Gastrocnemius medialis (tissue), 4 donors: Measurements from ENCODE around the gene MRPL45. TPM values are rescaled to one million over a fixed set of nuclear protein-coding genes. Genes with fewer than 3 reads are reported as not detected.
A peak's percentile ranks its signal among the peaks of the same experiment; 100 is the strongest.
"Not testable (repeated sequence)": the region's sequence is repeated elsewhere in the genome, so short reads cannot be mapped to it uniquely, and the experiment has no call there.

ENCODE experiments used
- ATAC-seq, 2 donors: fragments of 150-250 bp; one replicate each; pipeline ENCODE4 v1.9.1; 2016
- DNase-seq, 2 donors: peaks; one replicate each; pipeline ENCODE4 v3.0.0-alpha.2; 2019
- H3K27ac ChIP-seq, 4 donors: fragments of 200-600 bp; sonication (generic); 1 replicate in 1 of 4; 2 replicates in 3 of 4; pipeline ENCODE4 v1.5.1; 2016 to 2018; ENCODE audit warnings: mild to moderate bottlenecking in 2 of 4, moderate library complexity in 1 of 4
- H3K27me3 ChIP-seq, 3 donors: fragments of 200-600 bp; sonication (generic) in 2 of 3; 1 replicate in 1 of 3; 2 replicates in 2 of 3; pipeline versions ENCODE4 v1.5.1 to v1.6.0; 2016 to 2019; ENCODE audit warnings: mild to moderate bottlenecking in 1 of 3, moderate library complexity in 1 of 3
- H3K36me3 ChIP-seq, 2 donors: fragments of 200-600 bp; sonication (generic) in 1 of 2; one replicate each; pipeline ENCODE4 v1.5.1; 2017 to 2018
- H3K4me1 ChIP-seq, 2 donors: fragments of 200-600 bp; sonication (generic) in 1 of 2; one replicate each; pipeline ENCODE4 v1.5.1; 2016 to 2017; ENCODE audit warnings: mild to moderate bottlenecking in 2 of 2
- H3K4me3 ChIP-seq, 4 donors: fragments of 200-600 bp; sonication (generic) in 3 of 4; 1 replicate in 1 of 4; 2 replicates in 3 of 4; pipeline ENCODE4 v1.5.1; 2016 to 2019; ENCODE audit warnings: mild to moderate bottlenecking in 2 of 4
- H3K9me3 ChIP-seq, 3 donors: fragments of 200-600 bp; sonication (generic) in 2 of 3; 1 replicate in 1 of 3; 2 replicates in 2 of 3; pipeline ENCODE4 v1.5.1; 2016 to 2019
- POLR2A ChIP-seq, 2 donors: fragments of 450-650 bp; IDR thresholded peaks; one replicate each; pipeline ENCODE4 v1.6.1; 2017; ENCODE audit warnings: antibody characterized with exemption in 2 of 2, mild to moderate bottlenecking in 2 of 2, moderate library complexity in 2 of 2
- in situ Hi-C, 4 donors: fragments of 200-750 bp; cut with MboI; loops; one replicate each; pipeline versions ENCODE4 v1.15.0 to v1.8.0; 2017; ENCODE audit warnings: low sequenced_read_pairs in 4 of 4
- intact Hi-C: fragments of 100-400 bp; cut with DNase I; formaldehyde crosslinking; loops from one replicate; pipeline ENCODE4 v1.15.1; 2023; ENCODE audit warnings: low total_unique reads
- total RNA-seq, 4 donors: library from RNA; depleted of rRNA; stranded (reverse); fragments of >200 nt; gene quantifications; one replicate each; pipeline versions ENCODE4 v1.1.0 to v1.2.3, GENCODE V29; 2016

Gene MRPL45
- total RNA-seq = 10 to 100 TPM; 48.3 to 64.6 (median 51.2) TPM

DNA sequence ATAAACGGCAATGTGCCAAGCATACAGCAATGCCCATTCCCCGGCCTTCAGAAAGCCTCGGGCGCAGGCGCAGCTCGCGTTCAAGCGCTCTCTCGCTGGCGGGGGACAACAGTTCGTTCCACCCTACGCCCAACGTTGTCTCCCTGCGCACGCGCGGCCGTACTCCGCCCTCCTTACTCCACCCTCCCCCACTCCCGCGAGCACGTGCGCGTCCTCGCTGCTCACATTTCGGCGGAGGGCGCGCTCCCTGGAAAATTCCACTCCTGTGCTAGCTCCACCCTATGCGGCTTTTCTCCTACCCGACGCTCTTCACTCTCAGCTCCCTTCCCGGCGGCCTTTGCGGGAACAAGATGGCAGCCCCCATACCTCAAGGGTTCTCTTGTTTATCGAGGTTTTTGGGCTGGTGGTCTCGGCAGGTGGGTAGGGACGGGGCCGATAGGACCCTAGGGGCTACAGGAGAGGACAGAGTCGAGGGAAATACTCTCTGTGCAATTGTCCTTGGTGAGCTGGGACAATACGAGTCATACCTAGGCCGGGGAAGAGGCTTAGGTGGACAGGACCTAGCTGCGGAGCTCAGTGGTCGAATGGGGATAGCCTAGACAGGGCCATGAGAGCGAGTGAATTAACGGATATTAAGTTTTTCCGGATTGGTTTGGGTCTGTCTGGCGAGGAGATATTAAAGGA is at the start of gene MRPL45:
MRPL45 (plus strand) TSS at position 335 of the 684 bp plus-strand sequence; CDS start at position 351, 16 bp downstream.
- DNase-seq (peak; percentile 96 to 97), ATAC-seq (peak; percentile 97 to 98)
- H3K27me3 ChIP-seq, H3K9me3 ChIP-seq, in situ Hi-C loops, H3K4me1 ChIP-seq, intact Hi-C loops: not testable (repeated sequence)
- H3K36me3 ChIP-seq = peaks cover 0 to 18% of the 10 kb centered on the region in 2 donors
- peak within 1 kb of the TSS; percentile 84 to 89 (median 87) for H3K27ac ChIP-seq
- peak within 1 kb of the TSS; percentile 57 to 65 (median 62) for H3K4me3 ChIP-seq

DNA sequence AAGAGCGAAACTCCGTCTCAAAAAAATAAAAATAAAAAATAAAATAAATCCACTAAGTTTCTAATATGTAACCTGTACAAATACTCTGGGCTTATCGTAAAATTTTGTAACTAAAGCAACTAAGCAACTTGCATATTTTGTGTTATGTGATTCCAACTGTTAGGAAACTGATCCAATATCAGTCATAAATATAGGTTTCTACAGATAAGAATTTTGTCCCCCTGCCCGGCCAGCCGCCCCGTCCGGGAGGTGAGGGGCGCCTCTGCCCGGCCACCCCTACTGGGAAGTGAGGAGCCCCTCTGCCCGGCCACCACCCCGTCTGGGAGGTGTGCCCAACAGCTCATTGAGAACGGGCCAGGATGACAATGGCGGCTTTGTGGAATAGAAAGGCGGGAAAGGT is 43.8 kb upstream of the MRPL45 start:
- H3K27ac ChIP-seq, H3K36me3 ChIP-seq, DNase-seq, H3K4me3 ChIP-seq, ATAC-seq, H3K27me3 ChIP-seq, H3K9me3 ChIP-seq, intact Hi-C loops, in situ Hi-C loops: not testable (repeated sequence)
- H3K4me1 ChIP-seq = peaks cover 6 to 14% of the 10 kb centered on the region in 2 donors

DNA sequence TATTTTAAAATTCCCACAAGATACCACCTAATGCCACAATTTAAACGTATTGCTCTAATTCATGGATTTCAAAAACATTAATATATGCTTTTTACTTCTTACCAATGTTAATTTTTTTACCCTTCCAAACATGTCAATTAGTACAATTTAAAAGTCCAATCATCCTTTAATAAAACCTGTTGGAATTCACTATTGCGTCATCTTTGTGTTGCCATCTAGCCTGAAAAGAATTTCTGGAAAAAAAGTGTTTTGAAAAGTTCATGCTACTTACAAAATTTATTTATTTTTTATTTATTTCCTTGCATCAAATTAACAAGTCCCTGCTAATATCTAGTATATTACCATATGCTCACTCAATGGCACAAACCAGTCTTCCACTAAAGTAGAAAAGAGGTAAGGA is 42.6 kb upstream of the MRPL45 start:
- peak overlapping the region; percentile 38 to 86 (median 86) for H3K27ac ChIP-seq
- in situ Hi-C loops, H3K9me3 ChIP-seq, ATAC-seq, H3K27me3 ChIP-seq, H3K36me3 ChIP-seq, DNase-seq, intact Hi-C loops, H3K4me3 ChIP-seq: not testable (repeated sequence)
- H3K4me1 ChIP-seq = peaks cover 6 to 14% of the 10 kb centered on the region in 2 donors

- TF ChIP-seq POLR2A (IDR thresholded peaks at IDR 0.05) = peak in 1 of 2 donors; percentile 31
- Histone ChIP-seq H3K4me1 (peaks cover 6 to 14% of the 10 kb centered on the region in 2 donors), H3K4me3 (peak overlapping the region; percentile 48 to 70 (median 56)), H3K27ac (peak overlapping the region; percentile 86 to 94 (median 86))
- H3K9me3 ChIP-seq, H3K27me3 ChIP-seq, intact Hi-C loops, H3K36me3 ChIP-seq, in situ Hi-C loops: not testable (repeated sequence)
- ATAC-seq (peak; percentile 79 to 83), DNase-seq (peak; percentile 87 to 88)
Observed at GRCh38 chr17:38257013-38257621, 39.9 kb upstream of the MRPL45 start.

- DNase-seq, intact Hi-C loops, H3K27ac ChIP-seq, ATAC-seq, H3K36me3 ChIP-seq, in situ Hi-C loops, H3K4me3 ChIP-seq, H3K4me1 ChIP-seq, H3K27me3 ChIP-seq, H3K9me3 ChIP-seq: not testable (repeated sequence)
Observed at GRCh38 chr17:38265974-38266506, 30.9 kb upstream of the MRPL45 start.

GRCh38 chr17:38266571-38266970 is 30.4 kb upstream of the MRPL45 start:
- H3K4me3 ChIP-seq, intact Hi-C loops, in situ Hi-C loops, DNase-seq, H3K27me3 ChIP-seq, H3K9me3 ChIP-seq, ATAC-seq, H3K27ac ChIP-seq, H3K4me1 ChIP-seq, H3K36me3 ChIP-seq: not testable (repeated sequence)

- in situ Hi-C loops, H3K4me3 ChIP-seq, DNase-seq, H3K27me3 ChIP-seq, ATAC-seq, intact Hi-C loops, H3K9me3 ChIP-seq, H3K27ac ChIP-seq, H3K36me3 ChIP-seq, H3K4me1 ChIP-seq: not testable (repeated sequence)
Observed at GRCh38 chr17:38268138-38268537, 28.8 kb upstream of the MRPL45 start.

DNA sequence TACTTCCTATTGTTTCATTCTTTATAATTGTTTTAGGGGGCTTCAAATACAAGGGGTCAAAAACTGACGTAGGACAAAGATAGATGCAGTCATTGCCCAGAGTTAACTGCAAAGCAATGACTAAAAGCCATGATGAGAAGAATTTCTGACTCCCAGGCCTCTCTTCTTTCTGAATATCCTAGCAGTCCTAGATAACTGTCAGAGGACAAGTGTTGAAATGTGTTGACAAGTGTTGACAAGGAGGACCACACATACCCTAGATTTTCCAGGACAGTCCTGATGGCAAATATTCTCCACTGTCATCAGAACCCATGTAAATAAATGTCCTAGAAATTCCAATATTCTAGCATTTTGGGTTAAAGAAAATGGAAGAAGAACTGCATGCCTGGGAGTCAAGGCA is 27.9 kb upstream of the MRPL45 start:
- H3K27me3 ChIP-seq, intact Hi-C loops, H3K27ac ChIP-seq, DNase-seq, ATAC-seq, H3K9me3 ChIP-seq, in situ Hi-C loops, H3K4me3 ChIP-seq, H3K4me1 ChIP-seq, H3K36me3 ChIP-seq: not testable (repeated sequence)

- not testable (repeated sequence) for H3K4me3 ChIP-seq, DNase-seq, ATAC-seq
Observed at GRCh38 chr17:38269552-38269951, 27.4 kb upstream of the MRPL45 start.

DNA sequence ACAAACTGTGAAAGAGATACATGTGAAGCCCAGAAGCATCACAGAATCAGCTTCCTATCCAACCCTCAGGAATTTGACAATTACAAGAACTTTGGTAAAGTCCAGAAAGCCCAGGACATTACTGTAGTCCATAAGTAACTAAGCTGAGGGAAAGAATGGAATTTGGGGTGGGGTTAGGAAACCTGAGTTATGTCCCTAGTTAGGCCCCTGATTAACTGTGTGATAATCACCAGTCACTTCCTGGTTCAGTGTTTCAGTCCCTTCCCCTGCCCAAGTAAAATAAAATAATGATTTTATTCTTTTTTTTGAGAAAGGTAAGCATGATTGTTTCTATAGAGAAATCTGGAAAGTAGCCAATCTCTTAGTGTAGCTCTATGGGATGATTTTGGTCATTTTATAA is 11.0 kb upstream of the MRPL45 start:
- H3K36me3 ChIP-seq, H3K4me1 ChIP-seq, DNase-seq, H3K9me3 ChIP-seq, intact Hi-C loops, H3K27me3 ChIP-seq, H3K4me3 ChIP-seq, ATAC-seq, H3K27ac ChIP-seq, in situ Hi-C loops: not testable (repeated sequence)

More at GRCh38 chr17:38269552-38269951, 27.4 kb upstream of the MRPL45 start:
- H3K27me3 ChIP-seq, intact Hi-C loops, H3K9me3 ChIP-seq, in situ Hi-C loops, H3K4me1 ChIP-seq, H3K36me3 ChIP-seq, H3K27ac ChIP-seq: not testable (repeated sequence)

DNA sequence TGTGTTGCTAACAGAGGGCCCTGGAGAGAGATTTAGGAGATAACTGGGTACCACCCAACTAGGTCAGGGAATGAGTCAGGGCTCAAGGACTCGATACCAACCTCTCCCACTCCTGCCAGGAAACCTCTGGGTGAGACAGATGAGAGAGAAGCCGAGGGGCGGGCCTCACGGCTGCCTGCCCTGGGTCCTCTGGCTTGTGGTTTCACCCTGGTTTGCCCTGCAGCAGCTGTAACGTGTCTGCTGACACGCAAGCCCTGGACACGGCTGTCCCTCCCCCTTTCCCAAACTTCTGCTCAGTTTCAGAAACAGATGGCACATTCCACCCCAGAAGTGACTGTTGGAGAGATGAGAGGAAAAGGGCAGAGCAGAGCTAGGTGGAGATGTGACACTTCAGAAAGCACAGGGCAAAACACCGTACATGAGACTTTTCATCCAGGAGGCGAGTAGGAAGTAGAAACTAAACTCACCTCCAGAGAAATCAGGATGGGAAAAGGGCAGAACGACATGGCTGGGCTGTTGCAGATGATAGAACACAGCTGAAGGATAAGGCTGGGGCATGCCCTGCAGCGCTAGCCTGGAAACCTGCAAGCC is 10.4 kb upstream of the MRPL45 start:
- DNase-seq = peak; percentile 4 to 60
- intact Hi-C loops, H3K4me3 ChIP-seq, H3K27me3 ChIP-seq, H3K9me3 ChIP-seq, H3K4me1 ChIP-seq, in situ Hi-C loops, H3K36me3 ChIP-seq: not testable (repeated sequence)
- H3K27ac ChIP-seq = peak overlapping the region; percentile 49 to 73 (median 55)
- peak; percentile 96 to 97 for ATAC-seq
